ENCODE results near the gene GAS7. TPM values are rescaled to one million over a fixed set of nuclear protein-coding genes. Genes with fewer than 3 reads are reported as not detected.
A peak's percentile ranks its signal among the peaks of the same experiment; 100 is the strongest.

GAS7 gene
- total RNA-seq, 1 donor from 2014 or later, result 2.9 TPM

DNA sequence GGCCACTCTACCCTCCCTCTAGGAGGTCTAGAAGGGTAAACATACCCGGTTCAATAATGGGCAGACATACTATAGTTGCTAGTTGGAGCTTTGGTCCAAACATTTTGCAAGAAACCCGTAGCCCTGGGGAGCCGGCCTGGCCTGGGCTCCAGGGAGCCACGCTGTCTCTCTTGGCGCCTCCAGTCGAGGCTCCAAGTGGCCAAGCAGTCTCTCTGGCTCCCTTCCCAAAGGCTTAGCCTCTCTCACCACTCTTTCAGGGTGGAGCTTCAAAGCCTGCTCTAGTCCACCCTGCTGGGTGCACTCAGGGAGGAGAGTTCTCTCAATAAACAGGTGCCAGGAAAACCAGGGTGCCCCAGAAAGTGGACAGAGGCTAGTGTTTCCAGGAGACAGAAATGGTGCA lies 325.6 kb downstream of the GAS7 start:
- Histone ChIP-seq H3K4me3 (no peak overlapping the region), H3K27ac (no peak overlapping the region), H3K36me3 (no peaks in the 10 kb centered on the region), H3K4me1 (peaks cover 13% of the 10 kb centered on the region), H3K4me2 (no peak overlapping the region), H3K9ac (no peak overlapping the region), H3F3A (ENCODE audit: low read depth) (no peaks in the 10 kb centered on the region), H3K9me3 (ENCODE audit: low read depth) (no peaks in the 10 kb centered on the region), H2AFZ (replicated peaks) (no peak overlapping the region), H3K79me2 (ENCODE audit: low read depth) (no peaks in the 10 kb centered on the region), H3K27me3 (no peaks in the 10 kb centered on the region), H4K20me1 (ENCODE audit: low read depth) (no peaks in the 10 kb centered on the region)
- no peak for DNase-seq (ENCODE audit: low spot score)
- Mint-ChIP-seq H3K9me3 (peaks cover 8% of the 10 kb centered on the region), H3K27me3 (ENCODE audit: insufficient read depth, low read depth) (no peaks in the 10 kb centered on the region), H3K4me3 (no peak overlapping the region), H3K27ac (no peak overlapping the region), H3K36me3 (no peaks in the 10 kb centered on the region), H3K4me1 (peaks cover 24% of the 10 kb centered on the region)
- TF ChIP-seq EZH2 (IDR thresholded peaks at IDR 0.05) (no peak), EZH2phosphoT487 (IDR thresholded peaks at IDR 0.05) (no peak)
- TF ChIP-seq, protein P1, sequence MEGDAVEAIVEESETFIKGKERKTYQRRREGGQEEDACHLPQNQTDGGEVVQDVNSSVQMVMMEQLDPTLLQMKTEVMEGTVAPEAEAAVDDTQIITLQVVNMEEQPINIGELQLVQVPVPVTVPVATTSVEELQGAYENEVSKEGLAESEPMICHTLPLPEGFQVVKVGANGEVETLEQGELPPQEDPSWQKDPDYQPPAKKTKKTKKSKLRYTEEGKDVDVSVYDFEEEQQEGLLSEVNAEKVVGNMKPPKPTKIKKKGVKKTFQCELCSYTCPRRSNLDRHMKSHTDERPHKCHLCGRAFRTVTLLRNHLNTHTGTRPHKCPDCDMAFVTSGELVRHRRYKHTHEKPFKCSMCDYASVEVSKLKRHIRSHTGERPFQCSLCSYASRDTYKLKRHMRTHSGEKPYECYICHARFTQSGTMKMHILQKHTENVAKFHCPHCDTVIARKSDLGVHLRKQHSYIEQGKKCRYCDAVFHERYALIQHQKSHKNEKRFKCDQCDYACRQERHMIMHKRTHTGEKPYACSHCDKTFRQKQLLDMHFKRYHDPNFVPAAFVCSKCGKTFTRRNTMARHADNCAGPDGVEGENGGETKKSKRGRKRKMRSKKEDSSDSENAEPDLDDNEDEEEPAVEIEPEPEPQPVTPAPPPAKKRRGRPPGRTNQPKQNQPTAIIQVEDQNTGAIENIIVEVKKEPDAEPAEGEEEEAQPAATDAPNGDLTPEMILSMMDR (IDR thresholded peaks at IDR 0.05), result no peak

DNA sequence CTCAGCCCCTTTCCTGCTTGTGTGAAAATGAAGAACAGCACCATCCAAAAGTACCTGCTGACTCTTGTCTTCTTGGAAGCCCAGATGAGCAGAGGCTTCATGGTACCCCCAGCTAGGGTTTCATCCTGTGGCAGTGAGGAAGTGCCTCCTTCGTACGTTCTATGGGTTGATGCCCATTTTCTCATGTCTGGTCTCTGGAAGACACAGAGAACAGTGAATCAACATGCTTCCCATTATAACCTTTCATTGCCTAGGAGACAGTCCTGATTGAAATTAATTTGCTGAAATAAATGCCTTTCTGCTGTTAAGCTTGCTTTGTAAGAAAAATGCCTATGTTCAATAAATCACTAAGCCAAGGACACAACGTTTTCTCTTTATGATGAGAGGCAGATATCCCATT lies 329.9 kb downstream of the GAS7 start:
- H2AFZ ChIP-seq (replicated peaks), result no peak overlapping the region
- no peaks in the 10 kb centered on the region for H3K36me3 ChIP-seq
- DNase-seq (ENCODE audit: low spot score), result no peak
- peaks cover 4% of the 10 kb centered on the region for H3K9me3 Mint-ChIP-seq
- H3K36me3 Mint-ChIP-seq, result no peaks in the 10 kb centered on the region
- no peak overlapping the region for H3K4me3 ChIP-seq
- no peak overlapping the region for H3K9ac ChIP-seq
- H3F3A ChIP-seq (ENCODE audit: low read depth), result no peaks in the 10 kb centered on the region
- H3K27me3 Mint-ChIP-seq (ENCODE audit: insufficient read depth, low read depth), result no peaks in the 10 kb centered on the region
- H3K4me3 Mint-ChIP-seq, result no peak overlapping the region
- H4K20me1 ChIP-seq (ENCODE audit: low read depth), result no peaks in the 10 kb centered on the region
- H3K27me3 ChIP-seq, result no peaks in the 10 kb centered on the region
- no peak overlapping the region for H3K4me2 ChIP-seq
- TF ChIP-seq EZH2phosphoT487 (IDR thresholded peaks at IDR 0.05) (no peak), EZH2 (IDR thresholded peaks at IDR 0.05) (no peak)
- TF ChIP-seq, protein P1 (IDR thresholded peaks at IDR 0.05), result no peak
- no peaks in the 10 kb centered on the region for H3K79me2 ChIP-seq (ENCODE audit: low read depth)
- no peak overlapping the region for H3K27ac ChIP-seq
- no peaks in the 10 kb centered on the region for H3K4me1 ChIP-seq
- H3K4me1 Mint-ChIP-seq, result peaks cover 17% of the 10 kb centered on the region
- H3K9me3 ChIP-seq (ENCODE audit: low read depth), result no peaks in the 10 kb centered on the region
- peak overlapping the region; percentile 68 for H3K27ac Mint-ChIP-seq

DNA sequence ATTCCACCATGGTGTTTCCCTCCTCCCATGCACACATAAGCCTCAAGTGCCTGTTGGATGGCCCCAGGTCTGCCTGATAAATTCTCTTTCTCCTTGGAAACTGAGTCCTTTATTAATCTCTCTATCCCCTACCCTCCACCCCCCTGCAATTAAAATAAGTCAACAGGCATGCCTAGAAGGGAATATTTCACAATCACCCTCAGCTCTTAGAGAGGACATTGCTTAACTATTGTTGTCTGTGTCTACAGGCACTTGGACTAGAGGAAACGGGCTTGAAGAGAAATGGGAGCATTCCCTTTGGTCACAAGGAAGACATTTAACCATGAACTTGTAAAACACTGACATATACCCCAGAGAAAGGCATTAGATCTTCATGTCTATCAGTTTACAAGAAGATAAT lies 332.8 kb downstream of the GAS7 start:
- Mint-ChIP-seq H3K36me3 (no peaks in the 10 kb centered on the region), H3K27ac (no peak overlapping the region), H3K27me3 (ENCODE audit: insufficient read depth, low read depth) (no peaks in the 10 kb centered on the region), H3K9me3 (peaks cover 8% of the 10 kb centered on the region), H3K4me1 (peaks cover 17% of the 10 kb centered on the region), H3K4me3 (no peak overlapping the region)
- Histone ChIP-seq H3K79me2 (ENCODE audit: low read depth) (no peaks in the 10 kb centered on the region), H3K4me1 (no peaks in the 10 kb centered on the region), H3K9me3 (ENCODE audit: low read depth) (no peaks in the 10 kb centered on the region), H3F3A (ENCODE audit: low read depth) (no peaks in the 10 kb centered on the region), H3K27me3 (no peaks in the 10 kb centered on the region), H3K4me2 (no peak overlapping the region), H3K36me3 (no peaks in the 10 kb centered on the region), H3K27ac (no peak overlapping the region), H2AFZ (replicated peaks) (no peak overlapping the region), H3K4me3 (no peak overlapping the region), H4K20me1 (ENCODE audit: low read depth) (no peaks in the 10 kb centered on the region), H3K9ac (no peak overlapping the region)
- DNase-seq (ENCODE audit: low spot score), result no peak
- TF ChIP-seq EZH2phosphoT487 (IDR thresholded peaks at IDR 0.05), result no peak
- no peak for TF ChIP-seq EZH2 (IDR thresholded peaks at IDR 0.05)
- TF ChIP-seq, protein P1 (IDR thresholded peaks at IDR 0.05), result no peak
